ENCODE measurements around the gene STON1. TPM values are rescaled to one million over a fixed set of nuclear protein-coding genes. Genes with fewer than 3 reads are reported as not detected.
"Not testable (repeated sequence)": the region's sequence is repeated elsewhere in the genome, so short reads cannot be mapped to it uniquely, and the experiment has no call there.

The STON1 gene
- total RNA-seq, 2 experiments from 2014 or later: 2.1 to 3.0 TPM

DNA sequence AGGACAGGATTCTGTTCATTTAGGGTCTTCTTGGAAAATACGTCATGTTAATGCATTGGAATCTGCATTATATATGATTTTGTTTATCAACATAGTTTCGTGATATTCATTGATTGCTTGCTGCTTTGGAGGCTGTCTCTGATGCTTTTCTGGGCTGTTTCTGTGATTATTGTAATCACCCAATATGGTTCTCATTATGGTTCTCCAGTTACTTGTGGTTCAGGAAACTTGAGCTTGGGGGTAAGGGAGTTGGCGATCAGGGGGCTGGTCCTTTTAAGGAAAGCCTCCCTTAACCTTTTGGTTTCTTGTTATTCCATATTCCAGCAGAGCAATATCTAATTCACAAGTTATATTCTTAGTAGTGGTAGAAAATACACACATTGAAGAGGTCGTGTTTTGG is 17.4 kb upstream of the STON1 start:
- no peaks in the 10 kb centered on the region for H3K27me3 Mint-ChIP-seq
- ChIA-PET POLR2A (no interaction called here), CTCF (no interaction called here)
- H3K9me3 Mint-ChIP-seq: no peaks in the 10 kb centered on the region
- H3K4me1 Mint-ChIP-seq: peaks cover 22% of the 10 kb centered on the region
- H3K4me3 Mint-ChIP-seq: no peak overlapping the region
- H3K27ac Mint-ChIP-seq: no peak overlapping the region
- H3K36me3 Mint-ChIP-seq (ENCODE audit: low read depth): peaks cover 75% of the 10 kb centered on the region
- DNase-seq: no peak

DNA sequence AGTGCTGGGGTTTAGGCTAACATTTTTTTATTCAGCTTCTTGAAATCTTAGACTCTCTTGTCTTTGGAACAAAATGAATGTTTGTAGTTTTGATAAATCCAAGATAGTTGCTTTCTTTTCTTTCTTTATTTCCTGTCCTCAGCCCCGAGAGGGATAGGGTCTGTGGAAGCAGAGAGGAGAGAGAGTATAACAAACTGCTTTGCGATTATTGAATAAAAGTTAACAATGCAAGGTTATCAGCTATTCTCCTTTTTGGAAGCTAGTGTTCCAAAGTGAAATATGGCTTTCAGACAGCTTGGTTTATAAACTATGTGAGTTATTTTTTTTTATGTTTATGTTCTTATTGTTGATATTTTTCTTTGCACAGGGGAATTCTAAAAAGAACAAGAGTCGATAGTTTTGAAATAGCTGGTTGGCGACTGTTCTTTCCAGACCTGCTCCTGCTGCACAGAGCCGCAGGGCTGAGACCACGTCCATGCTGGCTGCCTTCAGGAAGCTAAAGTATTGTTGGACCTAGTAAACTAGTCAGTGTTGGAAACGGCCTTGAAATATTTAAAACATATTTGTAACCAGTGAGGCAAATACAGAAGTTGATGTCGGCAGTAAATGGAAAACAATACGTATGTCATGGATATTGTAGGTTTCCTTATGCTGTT is 15.5 kb upstream of the STON1 start:
- Mint-ChIP-seq H3K27ac (no peak overlapping the region), H3K36me3 (ENCODE audit: low read depth) (peaks cover 76% of the 10 kb centered on the region), H3K27me3 (no peaks in the 10 kb centered on the region), H3K4me3 (no peak overlapping the region), H3K4me1 (peaks cover 10% of the 10 kb centered on the region), H3K9me3 (no peaks in the 10 kb centered on the region)
- CTCF ChIA-PET: no interaction called here
- POLR2A ChIA-PET: no interaction called here
- no peak for DNase-seq

DNA sequence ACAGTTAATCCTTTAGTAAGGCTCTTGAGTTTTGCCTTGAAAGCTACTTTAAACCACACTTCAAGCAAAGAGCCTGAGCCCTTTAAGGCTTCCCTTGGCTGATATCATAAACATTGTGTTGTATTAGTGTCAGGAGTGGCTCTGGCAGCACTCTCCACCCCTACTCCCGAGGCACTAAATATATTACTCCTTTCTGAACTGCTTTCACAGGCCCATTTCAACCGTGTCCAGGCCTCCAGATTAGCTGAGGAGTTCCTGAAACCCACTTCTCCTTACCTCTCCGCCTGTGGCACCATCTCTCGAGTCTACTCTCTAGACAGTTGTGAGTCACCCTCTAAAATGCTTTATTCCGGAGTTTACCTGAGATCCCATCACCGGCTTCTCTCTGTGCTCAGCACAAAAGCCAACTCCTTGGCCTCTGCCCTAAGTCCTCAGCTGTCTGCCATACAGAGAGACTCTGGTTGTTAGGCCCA is 14.4 kb upstream of the STON1 start:
- Mint-ChIP-seq H3K4me3 (no peak overlapping the region), H3K27me3 (no peaks in the 10 kb centered on the region), H3K36me3 (ENCODE audit: low read depth) (peaks cover 73% of the 10 kb centered on the region), H3K9me3 (no peaks in the 10 kb centered on the region), H3K27ac (no peak overlapping the region), H3K4me1 (peaks cover 4% of the 10 kb centered on the region)
- POLR2A ChIA-PET: no interaction called here
- DNase-seq: no peak
- CTCF ChIA-PET: no interaction called here

DNA sequence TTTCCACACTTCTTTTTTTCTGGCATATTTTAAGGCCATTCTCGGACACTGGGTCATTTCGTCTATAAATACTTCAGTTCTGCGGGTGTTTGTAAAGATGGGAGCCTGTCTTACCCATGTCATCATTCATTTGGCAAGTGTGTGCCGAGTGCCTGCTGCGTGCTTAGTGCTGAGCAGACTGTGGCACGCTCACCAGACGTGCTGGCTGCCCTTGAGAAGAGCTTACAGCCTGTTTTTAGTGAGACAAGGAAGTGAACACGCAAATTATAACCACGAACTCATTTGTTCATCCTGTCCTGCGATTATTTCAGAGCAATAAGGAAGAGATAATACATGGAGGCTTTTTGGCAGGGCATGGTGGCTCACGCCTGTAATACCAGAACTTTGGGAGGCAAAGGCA is 10.4 kb upstream of the STON1 start:
- H3K4me3 Mint-ChIP-seq: no peak overlapping the region
- H3K27ac Mint-ChIP-seq: no peak overlapping the region
- ChIA-PET CTCF (no interaction called here), POLR2A (no interaction called here)
- no peaks in the 10 kb centered on the region for H3K27me3 Mint-ChIP-seq
- H3K4me1 Mint-ChIP-seq: peaks cover 3% of the 10 kb centered on the region
- no peak for DNase-seq
- H3K9me3 Mint-ChIP-seq: no peaks in the 10 kb centered on the region
- H3K36me3 Mint-ChIP-seq (ENCODE audit: low read depth): peaks cover 56% of the 10 kb centered on the region

DNA sequence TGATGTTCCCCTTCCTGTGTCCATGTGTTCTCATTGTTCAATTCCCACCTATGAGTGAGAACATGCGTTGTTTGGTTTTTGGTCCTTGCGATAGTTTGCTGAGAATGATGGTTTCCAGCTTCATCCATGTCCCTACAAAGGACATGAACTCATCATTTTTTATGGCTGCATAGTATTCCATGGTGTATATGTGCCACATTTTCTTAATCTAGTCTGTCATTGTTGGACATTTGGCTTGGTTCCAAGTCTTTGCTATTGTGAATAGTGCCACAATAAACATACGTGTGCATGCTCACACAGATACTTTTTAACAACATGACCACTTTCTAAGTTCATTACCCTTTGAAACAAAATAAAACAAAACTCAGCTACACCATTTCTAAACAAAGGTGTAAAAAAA is 5.2 kb upstream of the STON1 start:
- H3K4me1 Mint-ChIP-seq, DNase-seq, H3K27me3 Mint-ChIP-seq, H3K4me3 Mint-ChIP-seq, H3K9me3 Mint-ChIP-seq, H3K27ac Mint-ChIP-seq, POLR2A ChIA-PET: not testable (repeated sequence)
- CTCF ChIA-PET: interaction anchor here (0.7 to 1.3 kb wide), 2 partner anchors 11 to 370 kb away, joined by 3 read pairs; no protein-coding TSS in a partner anchor
- peaks cover 26% of the 10 kb centered on the region for H3K36me3 Mint-ChIP-seq (ENCODE audit: low read depth)

DNA sequence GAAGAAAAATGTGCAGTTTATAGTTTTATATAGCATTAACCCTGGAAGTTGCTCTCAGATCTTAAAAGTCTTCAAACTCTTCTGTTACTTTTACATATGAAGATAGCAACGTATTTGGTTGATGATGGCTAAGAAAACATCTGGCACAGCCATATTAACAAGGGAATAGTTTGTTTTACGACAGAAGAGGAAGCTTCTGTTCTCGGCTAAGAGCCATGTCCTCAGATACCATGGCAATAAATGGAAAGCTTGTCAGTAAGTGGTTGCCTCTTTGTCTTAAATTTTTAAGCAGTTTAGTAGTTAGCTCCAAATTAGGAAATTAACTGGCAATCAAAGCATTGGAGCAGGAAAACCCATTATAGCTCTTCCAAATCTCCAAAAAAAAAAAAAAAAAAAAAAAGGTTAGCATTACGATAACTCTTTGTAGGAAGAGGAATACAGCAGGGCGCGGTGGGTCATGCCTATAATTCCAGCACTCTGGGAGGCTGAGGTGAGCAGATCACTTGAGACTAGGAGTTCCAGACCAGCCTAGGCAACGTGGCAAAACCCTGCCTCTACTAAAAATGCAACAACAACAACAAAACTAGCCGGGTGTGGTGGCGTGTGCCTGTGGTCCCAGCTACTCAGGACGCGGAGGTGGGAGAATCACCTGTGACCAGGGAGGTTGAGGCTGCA is 4.5 kb upstream of the STON1 start:
- ChIA-PET POLR2A (no interaction called here), CTCF (interaction anchor here (1.3 kb wide), 1 partner anchor 10 kb away, joined by 3 read pairs; no protein-coding TSS in a partner anchor)
- no peak overlapping the region for H3K27ac Mint-ChIP-seq
- H3K4me1 Mint-ChIP-seq: peaks cover 7% of the 10 kb centered on the region
- H3K4me3 Mint-ChIP-seq: no peak overlapping the region
- peaks cover 24% of the 10 kb centered on the region for H3K36me3 Mint-ChIP-seq (ENCODE audit: low read depth)
- DNase-seq: no peak
- peaks cover 2% of the 10 kb centered on the region for H3K27me3 Mint-ChIP-seq
- H3K9me3 Mint-ChIP-seq: no peaks in the 10 kb centered on the region

DNA sequence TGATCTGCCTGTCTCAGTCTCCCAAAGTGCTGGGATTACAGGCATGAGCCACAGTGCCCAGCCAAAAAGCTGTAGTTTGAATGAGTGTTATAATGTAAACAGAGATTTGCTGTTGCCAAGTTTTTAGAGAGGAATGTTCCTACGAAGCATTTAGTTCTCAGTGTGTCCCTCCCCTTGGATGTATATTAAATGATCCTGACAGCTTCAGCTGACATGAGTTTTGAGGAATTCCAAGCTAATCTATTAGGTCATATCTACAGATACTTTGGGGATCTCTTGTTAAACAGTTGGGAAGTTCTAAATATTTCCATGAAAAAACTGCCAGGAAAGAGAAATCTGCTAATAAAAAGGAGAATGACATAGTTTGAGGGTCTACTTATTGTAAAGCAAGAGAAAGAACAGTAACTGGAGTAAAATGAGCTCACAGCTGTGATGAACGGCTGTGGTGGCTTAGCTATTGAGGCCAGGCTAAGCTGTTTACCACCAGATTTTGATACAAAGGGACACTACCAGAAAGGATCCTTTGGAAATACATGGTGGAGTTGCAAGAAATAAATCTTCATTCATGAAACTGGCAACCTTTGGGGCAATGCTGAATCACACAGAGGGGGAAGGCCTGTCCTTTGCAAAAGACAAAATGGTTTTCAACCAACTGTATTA is 2.6 kb upstream of the STON1 start:
- H3K4me3 Mint-ChIP-seq: no peak overlapping the region
- peaks cover 10% of the 10 kb centered on the region for H3K36me3 Mint-ChIP-seq (ENCODE audit: low read depth)
- no peaks in the 10 kb centered on the region for H3K9me3 Mint-ChIP-seq
- ChIA-PET CTCF (no interaction called here), POLR2A (no interaction called here)
- H3K27me3 Mint-ChIP-seq: peaks cover 4% of the 10 kb centered on the region
- DNase-seq: no peak
- no peak overlapping the region for H3K27ac Mint-ChIP-seq
- peaks cover 15% of the 10 kb centered on the region for H3K4me1 Mint-ChIP-seq

DNA sequence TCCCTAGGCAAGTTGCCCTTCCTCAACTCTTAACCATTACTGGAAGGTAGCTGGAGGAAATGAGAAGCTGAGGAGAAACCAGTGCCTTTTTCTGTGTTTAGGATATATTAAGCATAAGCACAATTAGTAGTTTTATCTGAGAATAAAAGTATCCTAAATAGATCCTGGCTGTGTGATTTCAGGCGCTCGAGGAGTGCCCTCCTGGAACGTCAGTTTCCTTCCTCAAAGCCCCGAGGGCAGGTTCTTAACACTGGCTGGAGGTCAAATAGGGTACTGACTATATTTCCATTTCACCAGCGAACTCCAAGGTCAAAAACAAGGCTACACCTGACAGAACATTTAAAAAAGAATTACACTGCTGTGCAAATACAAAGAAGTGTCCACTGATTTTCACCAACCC is 1.5 kb upstream of the STON1 start:
- Mint-ChIP-seq H3K4me3 (peak overlapping the region; percentile 27), H3K27me3 (peaks cover 4% of the 10 kb centered on the region), H3K36me3 (ENCODE audit: low read depth) (peaks cover 10% of the 10 kb centered on the region), H3K27ac (no peak overlapping the region), H3K4me1 (peaks cover 15% of the 10 kb centered on the region), H3K9me3 (no peaks in the 10 kb centered on the region)
- POLR2A ChIA-PET: no interaction called here
- CTCF ChIA-PET: no interaction called here
- DNase-seq: no peak

DNA sequence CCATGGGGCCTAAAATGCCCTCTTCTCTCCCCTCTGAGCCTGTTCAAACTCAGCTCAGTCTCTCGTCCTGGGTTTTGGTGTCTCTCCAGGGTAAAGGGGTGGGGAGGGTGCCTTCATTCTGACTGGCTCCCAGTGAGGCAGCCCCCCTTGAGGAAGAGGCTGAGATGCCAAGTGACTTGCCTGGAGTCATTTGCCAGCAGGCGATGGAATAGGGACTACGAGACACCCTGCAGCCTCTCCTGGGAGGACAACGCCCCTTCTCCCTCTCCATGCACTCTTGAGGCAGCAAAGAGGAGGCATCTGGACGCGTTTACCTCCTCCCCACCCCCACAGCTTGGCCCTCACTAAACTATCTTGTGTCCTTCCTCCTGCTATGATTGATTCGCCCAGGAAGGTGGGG is 760 bp upstream of the STON1 start:
- H3K27me3 Mint-ChIP-seq: peaks cover 4% of the 10 kb centered on the region
- H3K27ac Mint-ChIP-seq: no peak overlapping the region
- CTCF ChIA-PET: no interaction called here
- peaks cover 10% of the 10 kb centered on the region for H3K36me3 Mint-ChIP-seq (ENCODE audit: low read depth)
- DNase-seq: no peak
- peak overlapping the region; percentile 27 for H3K4me3 Mint-ChIP-seq
- H3K9me3 Mint-ChIP-seq: no peaks in the 10 kb centered on the region
- peaks cover 15% of the 10 kb centered on the region for H3K4me1 Mint-ChIP-seq
- POLR2A ChIA-PET: no interaction called here

DNA sequence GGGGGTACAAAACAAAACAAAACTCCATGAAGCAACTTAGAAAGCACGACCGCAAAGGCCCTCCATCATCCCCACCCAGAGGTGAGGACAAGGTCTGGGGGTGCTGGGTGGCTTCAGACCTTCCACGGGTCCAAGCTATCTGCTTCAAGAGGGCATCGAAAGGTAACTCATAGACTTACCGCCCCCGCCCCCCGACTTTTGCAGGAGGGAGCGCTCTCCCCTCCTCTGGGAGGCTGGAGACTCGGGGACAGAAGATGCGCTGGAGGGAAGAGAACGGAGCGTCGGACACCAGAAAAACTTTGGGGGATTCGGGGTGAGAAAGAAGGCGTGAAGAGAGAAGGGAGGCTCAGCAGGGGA is 300 bp upstream of the STON1 start:
- no peak overlapping the region for H3K27ac Mint-ChIP-seq
- peaks cover 15% of the 10 kb centered on the region for H3K4me1 Mint-ChIP-seq
- peaks cover 9% of the 10 kb centered on the region for H3K36me3 Mint-ChIP-seq (ENCODE audit: low read depth)
- peak overlapping the region; percentile 81 for H3K4me3 Mint-ChIP-seq
- ChIA-PET CTCF (no interaction called here), POLR2A (no interaction called here)
- no peak for DNase-seq
- no peaks in the 10 kb centered on the region for H3K9me3 Mint-ChIP-seq
- peaks cover 4% of the 10 kb centered on the region for H3K27me3 Mint-ChIP-seq

DNA sequence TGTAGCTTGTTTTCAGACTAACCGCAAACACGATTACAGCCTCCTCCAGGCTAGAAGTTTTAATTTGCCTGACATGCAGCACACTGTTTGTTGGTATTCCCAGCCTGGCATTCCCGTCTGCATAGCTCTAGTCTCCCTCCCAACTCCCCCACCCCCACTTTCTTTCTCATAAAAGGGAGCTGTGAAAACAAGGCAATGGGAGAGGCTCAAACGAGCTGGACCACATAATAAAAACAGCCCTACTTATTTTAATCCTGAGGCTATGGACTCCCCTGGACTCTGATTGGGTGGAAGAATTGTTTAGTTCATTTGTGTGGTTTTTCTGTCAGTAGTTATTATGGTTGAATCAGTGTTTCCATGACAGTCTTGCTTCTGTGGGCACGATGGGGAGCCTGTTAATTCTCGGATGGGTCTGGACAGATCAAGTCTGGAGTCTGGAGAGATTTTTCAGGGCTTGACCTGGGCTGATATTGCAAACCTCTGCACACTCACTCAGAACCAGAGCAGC is 1.2 kb downstream of the STON1 start:
- H3K4me3 Mint-ChIP-seq: peak overlapping the region; percentile 24
- peaks cover 4% of the 10 kb centered on the region for H3K27me3 Mint-ChIP-seq
- no peak overlapping the region for H3K27ac Mint-ChIP-seq
- POLR2A ChIA-PET: no interaction called here
- no peak for DNase-seq
- CTCF ChIA-PET: no interaction called here
- H3K9me3 Mint-ChIP-seq: no peaks in the 10 kb centered on the region
- peaks cover 15% of the 10 kb centered on the region for H3K4me1 Mint-ChIP-seq
- peaks cover 3% of the 10 kb centered on the region for H3K36me3 Mint-ChIP-seq (ENCODE audit: low read depth)

DNA sequence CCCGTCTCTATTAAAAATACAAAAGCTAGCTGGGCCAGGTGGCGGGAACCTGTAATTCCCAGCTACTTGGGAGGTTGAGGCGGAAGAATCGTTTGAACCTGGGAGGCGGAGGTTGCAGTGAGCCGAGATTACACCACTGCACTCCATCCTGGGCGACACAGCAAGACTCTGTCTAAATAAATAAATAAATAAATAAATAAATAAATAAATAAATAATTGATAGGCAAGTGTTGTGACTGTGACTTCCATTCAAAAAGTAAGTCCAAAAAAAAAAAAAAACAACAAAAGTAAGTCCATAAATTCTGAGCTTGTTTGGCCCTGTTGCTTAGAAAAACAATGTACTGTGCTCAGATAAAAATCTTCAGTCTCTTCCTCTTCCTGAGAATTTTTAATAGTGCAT is 2.2 kb downstream of the STON1 start:
- Mint-ChIP-seq H3K4me1 (peaks cover 15% of the 10 kb centered on the region), H3K9me3 (no peaks in the 10 kb centered on the region), H3K4me3 (no peak overlapping the region), H3K27ac (no peak overlapping the region), H3K27me3 (peaks cover 4% of the 10 kb centered on the region), H3K36me3 (ENCODE audit: low read depth) (no peaks in the 10 kb centered on the region)
- POLR2A ChIA-PET: no interaction called here
- CTCF ChIA-PET: no interaction called here
- DNase-seq: no peak

DNA sequence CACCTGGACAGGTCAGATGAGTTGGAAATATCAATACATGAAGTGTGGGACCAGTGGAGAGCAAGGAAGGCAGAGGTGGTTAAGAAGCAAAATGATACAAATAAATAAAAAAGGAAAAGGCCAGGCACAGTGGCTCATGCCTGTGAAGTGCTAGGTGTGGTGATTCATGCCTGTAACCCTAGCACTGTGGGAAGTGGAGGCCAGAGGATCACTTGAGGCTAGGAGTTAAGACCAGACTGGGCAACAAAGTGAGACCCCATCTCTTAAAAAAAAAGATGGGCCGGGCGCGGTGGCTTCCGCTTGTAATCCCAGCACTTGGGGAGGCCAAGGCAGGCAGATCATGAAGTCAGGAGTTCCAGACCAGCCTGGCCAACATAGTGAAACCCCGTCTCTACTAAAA is 2.9 kb downstream of the STON1 start:
- H3K9me3 Mint-ChIP-seq: no peaks in the 10 kb centered on the region
- H3K27ac Mint-ChIP-seq: no peak overlapping the region
- H3K4me1 Mint-ChIP-seq: peaks cover 15% of the 10 kb centered on the region
- CTCF ChIA-PET: no interaction called here
- H3K36me3 Mint-ChIP-seq (ENCODE audit: low read depth): no peaks in the 10 kb centered on the region
- POLR2A ChIA-PET: no interaction called here
- peaks cover 4% of the 10 kb centered on the region for H3K27me3 Mint-ChIP-seq
- DNase-seq: no peak
- no peak overlapping the region for H3K4me3 Mint-ChIP-seq

DNA sequence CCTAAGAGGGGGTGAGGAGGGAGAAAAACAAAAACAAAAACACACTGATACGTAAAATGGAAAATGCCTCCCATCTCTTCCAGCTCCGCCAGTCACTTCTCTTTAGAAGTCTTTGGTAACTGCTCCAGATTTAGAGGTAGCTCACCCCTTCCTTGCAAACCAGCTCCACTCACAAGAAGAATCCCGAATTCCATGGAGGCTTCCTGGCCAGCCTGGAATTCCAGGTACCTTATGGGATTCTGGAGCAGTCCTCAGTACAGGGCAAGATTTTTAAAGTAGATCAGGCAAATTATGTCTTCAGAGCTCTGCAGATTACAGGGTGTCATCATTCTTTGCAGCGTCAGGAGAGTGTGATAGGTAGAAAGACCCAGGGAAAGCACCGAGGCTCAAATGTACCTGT is 4.8 kb downstream of the STON1 start:
- Mint-ChIP-seq H3K27ac (no peak overlapping the region), H3K36me3 (ENCODE audit: low read depth) (no peaks in the 10 kb centered on the region), H3K9me3 (no peaks in the 10 kb centered on the region), H3K27me3 (peaks cover 2% of the 10 kb centered on the region), H3K4me1 (peaks cover 8% of the 10 kb centered on the region), H3K4me3 (no peak overlapping the region)
- ChIA-PET CTCF (interaction anchor here (1.5 kb wide), 1 partner anchor 10 kb away, joined by 3 read pairs; no protein-coding TSS in a partner anchor), POLR2A (no interaction called here)
- DNase-seq: no peak
